SK-N-MC (cell line): Measurements from ENCODE around the gene BACE1-AS.

Experiments
- EZH2 ChIP-seq: fragments of 200-600 bp; sonication (generic); IDR thresholded peaks from one replicate; pipeline ENCODE4 v1.6.1; 2017; ENCODE audit warnings: antibody characterized with exemption
- POLR2AphosphoS5 ChIP-seq: IDR thresholded peaks from 2 replicates; pipeline ENCODE4 v1.6.1; 2012; ENCODE audit warnings: mild to moderate bottlenecking, low read depth, low read length, borderline replicate concordance

DNA sequence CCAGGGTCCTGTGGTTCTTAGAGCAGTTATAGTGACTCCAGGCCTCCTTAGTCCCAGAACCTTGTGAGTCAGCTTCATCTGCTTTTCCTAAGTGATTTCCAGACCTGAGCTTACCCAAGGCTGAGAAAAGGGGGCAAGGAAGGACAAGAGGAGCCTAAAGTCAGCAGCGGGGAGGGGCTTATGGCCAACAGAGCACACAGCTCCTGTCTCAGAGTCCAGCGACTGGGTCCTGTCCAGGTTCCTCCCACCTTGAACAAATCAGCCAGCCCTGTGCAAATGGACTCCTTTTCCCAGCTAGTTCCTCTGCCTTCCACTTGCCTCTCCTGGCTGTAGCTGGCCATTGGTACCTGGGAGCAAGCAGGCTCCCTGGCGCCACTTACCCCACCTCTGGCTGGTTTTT lies 14.0 kb downstream of the BACE1-AS start:
- TF ChIP-seq POLR2AphosphoS5, result no peak
- no peak for TF ChIP-seq EZH2
